ENCODE measurements around the gene BTLA.
"Not testable (repeated sequence)": the region's sequence is repeated elsewhere in the genome, so short reads cannot be mapped to it uniquely, and the experiment has no call there.

The BTLA gene

DNA sequence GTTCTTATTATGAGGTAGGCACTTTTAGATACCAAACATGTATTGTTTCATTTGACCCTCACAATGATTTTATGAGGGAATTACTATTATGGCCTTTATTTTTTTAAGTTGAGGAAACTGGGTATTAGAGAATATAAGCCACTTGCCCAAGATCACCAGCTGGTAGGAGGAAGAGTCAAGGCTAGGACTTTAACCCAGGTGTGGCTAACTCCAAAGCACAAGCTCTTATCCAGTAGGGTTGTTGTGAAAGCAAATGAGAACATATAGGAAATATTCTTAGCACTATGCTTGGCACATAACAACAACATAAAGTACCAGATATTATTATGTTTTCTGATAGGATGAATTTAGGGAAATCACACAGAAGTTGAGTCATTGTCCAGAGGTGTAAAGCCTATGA lies 7.9 kb downstream of the BTLA start:
- DNase-seq (ENCODE audit: low read depth in 4 of 4, low spot score in 1 of 4) = no peak

DNA sequence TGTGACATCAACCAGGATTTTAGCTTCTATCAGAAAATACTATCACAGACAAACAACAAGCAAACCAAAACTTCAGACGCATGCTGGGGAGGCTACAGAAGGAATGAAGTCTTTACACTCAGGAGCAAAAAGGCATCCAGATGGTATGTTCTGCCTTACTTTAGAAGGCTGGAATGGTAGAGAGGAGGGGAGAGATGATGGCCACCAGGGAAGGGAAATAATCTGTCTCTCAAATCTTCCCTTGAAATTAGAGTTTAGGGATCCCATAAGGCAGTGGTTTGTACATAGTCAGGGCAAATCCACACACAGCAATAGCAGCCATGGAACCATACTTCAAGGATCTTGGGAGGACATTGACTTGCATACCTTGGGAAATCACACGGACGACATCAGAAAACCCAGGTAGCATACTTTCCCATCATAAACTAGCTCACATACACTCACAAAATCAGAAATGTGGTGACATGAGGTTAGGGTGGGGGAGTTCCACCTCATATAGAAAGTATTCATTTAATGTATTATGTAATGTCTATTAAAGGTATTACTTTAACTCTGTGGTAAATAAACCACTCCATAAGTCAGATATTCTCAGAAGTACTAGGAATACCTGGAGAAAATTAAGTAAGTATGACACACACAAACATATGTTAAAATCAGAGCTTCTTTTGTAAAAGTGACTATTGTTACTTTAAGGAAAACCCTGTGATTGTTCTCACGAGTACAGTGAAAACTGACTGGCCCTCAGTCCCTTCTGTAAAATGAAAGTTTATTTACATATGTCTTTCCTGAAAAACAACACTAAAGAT lies 9.4 kb downstream of the BTLA start:
- DNase-seq (ENCODE audit: low read depth in 4 of 4, low spot score in 1 of 4) = no peak

DNA sequence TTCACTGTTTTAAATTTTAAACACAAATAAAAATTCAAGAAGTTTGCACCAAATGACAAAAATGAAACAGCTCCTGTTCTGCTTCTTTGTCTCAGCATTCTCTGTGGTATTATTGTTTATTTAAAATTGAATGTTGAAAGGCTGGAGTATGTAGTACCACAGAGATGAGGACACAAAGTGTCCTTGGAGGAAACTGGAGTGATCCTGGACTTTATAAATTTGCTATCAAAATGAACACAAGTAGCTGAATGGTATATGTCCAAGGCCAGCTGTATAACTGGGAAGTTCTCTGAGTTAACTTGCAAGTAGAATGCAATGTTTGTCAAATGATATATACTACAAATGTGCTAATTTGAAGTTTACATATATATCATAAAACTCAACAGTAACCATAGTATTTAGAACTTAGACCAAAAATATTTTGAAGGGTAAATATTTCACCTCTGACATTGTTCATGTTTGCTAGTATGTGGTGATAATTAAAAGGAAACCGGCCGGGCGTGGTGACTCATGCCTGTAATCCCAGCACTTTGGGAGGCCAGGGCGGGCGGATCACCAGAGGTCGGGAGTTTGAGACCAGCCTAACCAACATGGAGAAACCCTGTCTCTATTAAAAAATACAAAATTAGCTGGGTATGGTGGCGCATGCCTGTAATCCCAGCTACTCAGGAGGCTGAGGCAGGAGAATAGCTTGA lies 12.3 kb downstream of the BTLA start:
- no peak for DNase-seq (ENCODE audit: low read depth in 4 of 4, low spot score in 1 of 4)

DNA sequence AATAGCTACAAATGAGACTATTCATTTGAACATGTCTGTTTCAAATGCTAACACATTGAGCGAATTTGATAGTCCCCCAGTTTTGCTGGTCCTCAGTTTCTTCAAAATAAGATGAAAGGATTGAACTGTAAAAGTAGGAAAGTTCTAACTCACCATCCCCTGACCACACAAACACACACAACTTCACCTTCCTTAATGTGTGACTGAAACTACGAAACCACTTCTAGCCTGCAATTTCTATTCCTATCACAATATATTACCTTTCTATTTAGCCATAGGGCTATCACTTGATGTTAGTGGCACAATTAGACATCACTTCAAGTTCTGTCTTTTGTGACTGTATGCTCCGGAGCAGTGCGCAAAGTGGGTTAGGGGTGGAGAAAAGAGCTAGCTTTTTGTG lies 14.9 kb downstream of the BTLA start:
- DNase-seq (ENCODE audit: low read depth in 4 of 4, low spot score in 1 of 4) = no peak

DNA sequence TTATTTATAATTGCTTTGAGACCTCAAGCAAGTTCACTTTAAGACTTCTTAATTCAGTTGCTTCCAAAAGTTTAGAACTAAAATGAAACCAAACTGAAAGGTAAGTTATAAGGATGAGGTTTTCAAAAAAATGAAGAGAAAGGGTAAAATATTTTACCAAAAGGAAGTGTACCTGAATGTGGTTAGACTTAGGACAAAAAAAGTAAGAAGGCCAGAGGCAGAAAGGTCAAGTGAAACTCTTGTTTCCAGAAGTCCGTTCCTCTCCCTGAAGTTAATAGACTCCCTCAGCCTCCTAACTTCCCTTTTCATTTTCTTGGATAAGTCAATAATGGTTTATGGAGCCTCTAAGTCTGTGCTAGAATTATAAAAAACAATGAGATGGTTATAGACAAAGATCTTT lies 16.6 kb downstream of the BTLA start:
- no peak for DNase-seq (ENCODE audit: low read depth in 4 of 4, low spot score in 1 of 4)

DNA sequence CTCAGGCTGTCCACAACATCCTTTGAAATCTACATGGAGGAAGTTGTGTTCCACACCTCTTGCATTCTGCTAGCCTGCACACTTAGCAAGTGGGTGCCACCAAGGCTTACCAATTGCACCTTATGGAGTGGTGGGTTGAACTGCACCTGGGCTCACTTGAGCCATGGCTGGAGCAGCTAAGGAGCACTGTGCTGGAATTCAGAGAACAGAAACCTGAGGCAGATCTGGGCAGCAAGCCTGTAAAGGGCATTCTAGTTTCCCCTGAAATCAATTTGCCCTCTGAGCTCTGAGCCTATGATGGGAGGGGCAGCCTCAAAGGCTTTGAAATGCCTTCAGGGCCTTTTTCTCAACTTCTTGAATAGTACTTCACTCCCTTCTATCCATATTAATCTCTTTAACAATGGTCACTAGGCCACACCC lies 18.0 kb downstream of the BTLA start:
- no peak for DNase-seq (ENCODE audit: low read depth in 4 of 4, low spot score in 1 of 4)

DNA sequence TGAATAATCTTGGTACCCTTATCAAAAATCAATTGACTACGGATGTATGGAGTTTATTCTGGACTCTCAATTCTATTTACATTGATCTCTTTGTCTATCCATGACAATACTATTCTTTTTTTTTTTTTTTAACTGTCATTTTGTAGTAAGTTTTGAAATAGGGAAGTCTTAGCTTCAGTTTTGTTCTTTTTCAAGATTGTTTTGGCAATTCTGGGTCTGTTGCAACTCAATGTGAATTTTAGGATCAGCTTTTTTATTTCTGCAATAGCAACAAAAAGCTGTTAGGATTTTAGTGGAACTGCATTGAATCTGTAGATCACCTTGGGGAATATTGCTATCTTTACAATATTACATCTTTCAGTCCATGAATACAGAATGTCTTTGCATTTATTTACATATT lies 21.4 kb downstream of the BTLA start:
- DNase-seq (ENCODE audit: low read depth in 4 of 4, low spot score in 1 of 4) = no peak

DNA sequence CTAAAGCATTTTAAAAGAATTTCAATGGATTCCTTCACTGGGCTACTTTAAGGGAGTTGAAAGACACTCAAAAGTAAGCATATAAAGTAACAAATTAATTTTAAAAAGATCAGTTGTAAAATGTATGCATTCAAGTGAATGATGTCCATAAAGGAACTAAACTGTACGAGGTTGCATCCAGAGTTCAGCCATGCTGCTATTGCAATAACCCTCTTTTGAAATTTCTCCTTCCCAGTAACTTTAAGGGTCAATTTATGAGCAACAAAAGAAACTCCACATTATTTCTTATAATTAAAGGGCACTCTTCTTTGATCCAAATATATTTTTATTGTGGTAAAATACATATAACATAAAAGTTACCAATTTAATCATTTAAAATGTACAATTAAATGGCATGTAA lies 22.9 kb downstream of the BTLA start:
- DNase-seq (ENCODE audit: low read depth in 4 of 4, low spot score in 1 of 4) = no peak

DNA sequence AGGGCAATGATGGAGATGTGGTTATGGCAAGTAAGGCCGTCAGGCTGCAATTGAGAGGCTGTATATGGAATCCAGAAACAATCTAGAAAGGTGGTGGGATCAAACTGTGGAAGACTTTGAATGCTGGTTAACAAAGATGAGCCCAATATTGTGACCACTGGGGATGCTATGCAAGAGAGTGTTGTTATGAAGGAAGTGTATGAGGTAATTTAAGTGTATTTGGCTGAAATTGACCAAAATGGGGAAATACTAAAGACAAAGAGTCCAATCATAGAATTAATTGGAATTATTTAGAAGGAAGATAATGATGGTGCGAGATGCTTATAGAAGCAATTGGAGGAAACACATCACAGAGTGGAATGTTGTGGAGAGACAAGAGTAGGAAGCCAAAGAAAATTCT lies 24.5 kb downstream of the BTLA start:
- DNase-seq (ENCODE audit: low read depth in 4 of 4, low spot score in 1 of 4) = no peak

DNA sequence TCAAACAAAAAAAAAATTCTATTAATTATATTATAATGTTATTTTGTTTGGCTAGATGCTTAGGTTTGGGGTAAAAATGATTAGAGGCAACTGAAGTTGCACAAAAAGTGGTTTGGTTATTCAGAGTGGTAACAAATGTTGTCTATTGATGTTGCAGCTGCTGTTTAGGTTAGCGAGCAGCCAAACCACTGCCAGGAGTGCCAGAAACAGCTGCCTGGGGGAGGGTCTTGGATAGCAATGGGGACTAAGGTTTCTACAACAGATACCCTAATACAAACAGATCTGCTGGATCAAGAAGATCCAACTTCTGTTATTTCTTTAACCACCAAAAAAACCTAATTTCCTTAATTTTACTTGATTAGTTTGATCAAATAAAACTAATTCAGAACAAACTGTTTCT lies 26.6 kb downstream of the BTLA start:
- DNase-seq (ENCODE audit: low read depth in 4 of 4, low spot score in 1 of 4) = no peak

DNA sequence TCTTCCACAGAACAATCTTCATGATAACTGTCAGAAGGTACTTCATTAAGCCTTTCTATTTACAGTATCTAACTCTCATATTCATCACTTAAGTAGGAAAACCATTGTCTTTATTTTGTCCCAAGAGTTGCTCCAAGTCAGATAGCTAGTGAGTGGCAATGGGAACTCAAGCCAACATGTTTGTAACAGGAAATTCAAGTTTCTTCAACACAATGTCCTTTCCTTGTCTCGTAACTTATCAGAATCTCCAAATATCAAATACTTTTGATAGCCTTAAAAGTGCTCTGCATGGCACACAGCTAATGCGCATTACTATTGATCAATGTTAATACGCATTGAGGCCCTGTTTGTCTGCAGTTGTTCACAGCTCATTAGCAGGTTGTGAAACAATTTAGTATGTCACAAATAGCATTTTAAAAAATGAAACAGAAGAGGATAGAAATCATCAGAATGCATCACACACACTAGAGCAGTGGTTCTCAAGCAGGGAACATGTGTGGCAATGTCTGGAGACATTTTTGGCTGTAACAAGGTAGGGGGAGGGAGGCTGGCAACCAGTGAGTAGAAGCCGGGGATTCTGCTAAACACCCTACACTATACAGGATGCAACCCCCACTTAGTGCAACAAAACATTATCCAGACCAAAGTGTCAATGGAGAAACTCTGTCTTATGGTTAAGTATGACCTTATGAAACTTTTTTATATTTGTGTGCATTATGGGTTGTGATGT lies 27.5 kb downstream of the BTLA start:
- no peak for DNase-seq (ENCODE audit: low read depth in 4 of 4, low spot score in 1 of 4)

DNA sequence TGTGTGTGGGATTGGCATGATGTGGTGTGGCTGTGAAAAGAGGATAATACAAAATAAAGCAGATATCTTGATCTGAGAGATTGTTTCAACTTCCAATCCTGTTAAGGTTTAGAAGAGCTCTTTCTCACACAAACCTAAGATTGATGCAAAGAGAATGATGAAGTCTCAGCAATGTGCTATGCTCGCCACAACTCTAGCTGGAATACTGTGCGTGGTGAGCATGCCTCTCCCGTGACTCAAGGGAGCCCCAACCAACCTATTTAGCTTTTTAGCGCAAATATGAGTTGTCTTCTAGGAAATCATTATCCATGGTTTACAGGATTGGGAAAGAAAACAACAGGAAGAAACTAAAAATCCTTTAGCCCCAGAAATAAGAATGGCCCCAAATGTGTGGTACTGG lies 28.5 kb downstream of the BTLA start:
- DNase-seq (ENCODE audit: low read depth in 4 of 4, low spot score in 1 of 4) = no peak

DNA sequence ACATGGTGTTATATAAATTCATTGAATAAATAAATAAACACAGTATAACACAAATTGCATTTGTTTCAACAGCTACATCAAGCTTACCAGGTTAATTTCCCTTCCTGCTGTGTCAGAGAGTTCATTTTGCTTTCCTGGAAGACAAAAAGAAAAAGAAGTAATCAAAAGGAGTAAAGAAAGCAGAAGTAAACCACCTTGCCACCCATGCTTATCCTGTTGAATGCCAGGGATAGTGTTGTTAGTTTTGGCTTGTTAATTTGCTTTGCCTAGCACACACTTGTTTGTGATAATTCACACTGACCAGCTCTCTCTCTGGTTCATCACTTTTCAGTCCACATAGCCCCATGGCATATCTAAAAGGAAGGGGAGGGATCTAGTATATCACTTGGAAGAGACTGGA lies 29.6 kb downstream of the BTLA start:
- no peak for DNase-seq (ENCODE audit: low read depth in 4 of 4, low spot score in 1 of 4)

DNA sequence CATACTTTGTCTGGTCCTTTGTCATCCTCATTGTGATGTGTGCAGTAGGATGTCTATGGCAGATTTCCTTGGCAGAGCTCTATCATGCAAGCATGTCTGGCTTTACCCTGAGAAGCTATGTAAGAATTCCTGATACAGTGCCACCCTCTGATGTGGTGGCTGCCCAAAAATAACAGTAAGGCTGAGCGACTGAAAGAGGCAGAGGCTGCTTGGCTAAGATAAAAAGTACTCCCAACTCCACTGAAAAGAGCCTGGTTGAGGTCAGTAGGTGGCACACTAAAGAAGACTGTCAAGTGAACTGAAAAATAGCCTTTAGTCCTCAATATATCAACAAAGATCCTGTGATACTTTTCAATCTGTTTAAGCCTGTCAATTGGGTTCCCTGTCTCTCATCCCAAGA lies 31.7 kb downstream of the BTLA start:
- DNase-seq (ENCODE audit: low read depth in 4 of 4, low spot score in 1 of 4) = no peak

DNA sequence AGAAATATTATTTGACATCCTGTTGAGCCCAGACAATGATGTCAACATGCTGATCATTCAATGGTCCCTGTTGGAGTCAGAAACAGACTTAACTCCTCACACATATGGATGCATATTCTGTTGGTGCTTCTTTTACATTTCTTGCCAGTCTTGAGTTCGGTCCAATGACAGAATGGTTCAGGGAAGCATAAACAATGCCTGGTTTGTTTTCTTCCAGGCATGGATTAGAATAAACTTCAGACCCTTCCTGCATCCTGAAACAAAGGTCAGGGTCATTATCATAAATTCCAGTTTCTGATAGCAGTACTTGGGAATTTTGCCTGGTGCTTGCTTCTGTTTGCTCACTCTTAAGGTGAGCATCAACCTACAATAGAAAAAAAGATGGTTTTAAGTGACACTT lies 33.3 kb downstream of the BTLA start:
- DNase-seq (ENCODE audit: low read depth in 4 of 4, low spot score in 1 of 4) = no peak

DNA sequence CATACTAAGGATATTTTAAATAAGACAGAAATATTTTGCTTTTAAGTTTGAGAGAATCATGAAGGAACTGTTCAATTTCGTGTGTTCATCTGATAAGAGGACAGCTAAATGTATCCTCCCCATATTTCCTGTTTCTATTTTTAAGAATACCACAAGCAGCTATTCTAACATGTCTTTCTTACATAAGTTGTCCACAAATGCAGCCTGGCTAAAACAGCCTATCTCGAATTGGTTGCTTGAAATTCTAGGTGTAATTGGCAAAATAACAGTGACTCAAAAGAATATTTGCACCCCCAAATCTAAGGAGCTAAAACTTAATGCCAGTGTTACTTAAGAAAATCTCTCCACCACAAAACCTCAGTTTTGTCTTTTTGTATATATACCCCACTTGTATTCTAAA lies 35.0 kb downstream of the BTLA start:
- no peak for DNase-seq (ENCODE audit: low read depth in 4 of 4, low spot score in 1 of 4)

DNA sequence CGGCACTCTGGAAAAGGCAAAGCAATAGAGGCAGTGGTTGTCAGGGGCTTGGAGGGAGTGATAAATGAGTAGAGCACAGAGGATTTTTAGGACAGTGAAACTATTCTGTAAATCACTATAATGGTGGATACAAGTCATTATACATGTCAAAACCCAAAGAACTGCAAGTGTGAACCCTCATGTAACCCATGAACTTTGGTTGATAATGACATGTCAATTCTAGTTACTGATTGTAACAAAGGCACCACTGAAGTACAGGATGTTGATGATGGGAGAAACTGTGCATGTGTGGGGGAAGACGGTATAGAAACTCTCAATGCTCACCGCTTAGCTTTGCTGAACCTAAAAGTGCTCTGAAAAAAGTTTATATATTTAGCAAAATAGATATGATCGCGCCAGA lies 36.0 kb downstream of the BTLA start:
- DNase-seq (ENCODE audit: low read depth in 4 of 4, low spot score in 1 of 4) = no peak

DNA sequence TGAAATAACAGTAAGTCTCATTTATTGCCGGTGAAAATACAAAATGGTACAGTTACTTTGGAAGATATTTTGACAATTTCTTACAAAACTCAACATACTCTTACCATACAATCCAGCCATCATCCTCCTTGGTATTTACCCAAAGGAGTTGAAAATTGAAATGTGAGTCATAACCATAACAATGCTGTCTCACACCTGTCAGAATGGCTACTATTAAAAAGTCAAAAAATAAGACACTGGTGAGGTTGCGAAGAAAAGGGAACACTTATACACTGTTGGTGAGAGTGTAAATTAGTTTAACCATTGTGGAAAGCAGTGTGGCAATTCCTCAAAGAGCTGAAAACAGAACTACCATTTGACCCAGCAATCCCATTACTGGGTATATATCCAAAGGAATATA lies 37.5 kb downstream of the BTLA start:
- DNase-seq (ENCODE audit: low read depth in 4 of 4, low spot score in 1 of 4) = not testable (repeated sequence)

DNA sequence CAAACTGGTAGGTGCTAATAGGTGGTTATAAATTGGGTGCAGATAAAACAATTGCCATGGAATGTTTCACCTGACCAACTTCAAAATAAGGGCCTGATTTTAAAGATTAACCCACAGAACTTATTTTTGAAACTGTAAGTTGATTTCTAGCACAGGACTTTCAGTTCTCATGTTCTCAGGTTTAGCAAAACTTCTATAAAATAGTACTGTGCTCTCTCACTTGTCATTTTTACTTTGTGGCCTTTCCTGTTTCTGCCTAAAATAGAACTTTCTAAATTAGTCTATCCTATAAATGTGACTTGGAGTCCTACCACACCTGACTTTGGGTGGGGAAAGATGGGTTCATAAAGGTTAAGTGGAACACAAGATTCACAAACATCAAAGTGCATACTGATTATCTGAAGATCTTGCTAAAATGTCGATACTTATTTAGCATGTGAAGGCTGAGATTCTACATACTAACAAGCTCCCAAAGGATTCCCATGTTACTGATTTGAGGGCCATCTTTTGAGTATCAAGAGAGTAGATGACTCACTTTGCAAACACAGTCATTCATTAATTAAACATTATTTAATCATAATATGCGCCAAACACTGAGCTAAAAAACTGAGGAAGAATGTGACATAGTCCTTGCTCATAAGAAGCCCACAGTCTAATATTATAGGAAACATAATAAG lies 38.6 kb downstream of the BTLA start:
- DNase-seq (ENCODE audit: low read depth in 4 of 4, low spot score in 1 of 4) = no peak

DNA sequence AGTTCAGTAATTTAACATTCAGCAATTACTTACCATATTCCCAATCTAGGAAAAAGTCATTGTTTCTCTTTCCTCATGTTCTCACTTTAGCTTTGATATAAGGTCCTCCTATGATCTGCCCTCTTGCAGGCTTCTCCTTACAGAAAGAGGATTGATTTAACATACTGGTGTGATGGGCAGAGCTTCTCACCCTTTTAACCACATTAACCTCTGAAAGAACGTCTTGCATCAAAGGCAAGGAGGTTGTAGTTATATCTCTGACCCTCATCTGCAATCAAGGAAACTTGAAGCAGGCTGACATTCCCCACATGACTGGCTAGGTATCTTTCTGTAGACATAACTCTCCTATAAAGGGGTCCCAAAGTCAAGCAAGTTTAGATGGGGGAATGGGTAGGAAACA lies 39.5 kb downstream of the BTLA start:
- no peak for DNase-seq (ENCODE audit: low read depth in 4 of 4, low spot score in 1 of 4)

DNA sequence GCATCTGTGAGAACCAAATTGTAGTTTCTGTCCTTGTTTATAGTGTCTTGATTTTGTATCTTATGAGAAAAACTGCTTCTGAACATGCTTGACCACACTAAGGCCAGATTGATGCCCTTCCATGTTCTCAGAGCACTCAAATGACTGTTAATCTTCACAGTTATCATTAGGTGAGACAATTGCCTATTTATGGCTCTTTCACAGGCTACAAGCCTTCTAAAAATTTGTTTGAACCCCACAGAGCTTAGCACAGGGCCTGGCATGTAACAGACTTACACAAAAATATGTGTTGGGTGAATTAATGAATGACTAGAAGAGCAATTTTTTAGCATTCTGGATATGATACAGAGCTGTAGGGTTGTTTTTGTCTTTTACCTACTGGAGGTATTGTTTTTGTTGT lies 43.1 kb downstream of the BTLA start:
- no peak for DNase-seq (ENCODE audit: low read depth in 4 of 4, low spot score in 1 of 4)

DNA sequence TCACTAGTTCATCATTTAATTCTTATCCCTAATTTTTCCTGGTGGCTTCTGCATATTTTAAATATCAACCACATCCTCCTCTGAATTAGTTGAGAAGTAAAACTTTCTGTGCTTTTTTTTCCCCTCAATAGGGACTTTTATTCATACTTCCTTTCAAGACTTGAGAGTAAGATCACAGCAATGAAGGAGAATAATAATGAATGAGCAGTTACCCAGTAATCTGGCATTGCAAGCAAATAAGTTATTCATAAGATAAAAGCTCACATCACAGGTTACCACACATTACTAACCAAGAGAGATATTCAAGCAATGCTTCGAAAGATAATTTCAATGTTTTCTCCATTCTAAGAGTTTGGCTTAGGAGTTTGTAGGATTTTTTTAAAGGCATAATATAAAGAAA lies 50.3 kb downstream of the BTLA start:
- no peak for DNase-seq (ENCODE audit: low read depth in 4 of 4, low spot score in 1 of 4)
